GM23248 (cell line): ENCODE results near the gene FLT4. TPM values are rescaled to one million over a fixed set of nuclear protein-coding genes. Genes with fewer than 3 reads are reported as not detected.

Experiments used
- DNase-seq: peaks from one replicate; pipeline ENCODE4 v3.0.0-alpha.2; 2015
- H2AFZ ChIP-seq: fragments of 200-600 bp; sonication (generic); 2 replicates; pipeline ENCODE4 v1.6.1; 2016; ENCODE audit warnings: antibody characterized with exemption
- H3F3A ChIP-seq: fragments of 200-600 bp; sonication (generic); 2 replicates; pipeline ENCODE4 v1.6.1; 2016; ENCODE audit warnings: mild to moderate bottlenecking, antibody characterized with exemption, mixed run types; ENCODE audit not compliant: insufficient read depth
- H3K27ac ChIP-seq: fragments of 200-600 bp; sonication (generic); 2 replicates; pipeline ENCODE4 v1.5.1; 2016; ENCODE audit warnings: mild to moderate bottlenecking
- H3K27me3 ChIP-seq: fragments of 200-600 bp; sonication (generic); replicated peaks from 2 replicates; pipeline ENCODE4 v1.6.1; 2016; ENCODE audit warnings: mild to moderate bottlenecking; ENCODE audit not compliant: insufficient read depth
- H3K36me3 ChIP-seq: fragments of 200-600 bp; sonication (generic); 2 replicates; pipeline ENCODE4 v1.6.1; 2016; ENCODE audit warnings: low read depth, mild to moderate bottlenecking
- H3K4me1 ChIP-seq: fragments of 200-600 bp; sonication (generic); 2 replicates; pipeline ENCODE4 v1.6.1; 2016; ENCODE audit warnings: mild to moderate bottlenecking; ENCODE audit not compliant: insufficient read depth
- H3K4me2 ChIP-seq: fragments of 200-600 bp; sonication (generic); one replicate; pipeline ENCODE4 v1.6.1; 2016; ENCODE audit warnings: mild to moderate bottlenecking; ENCODE audit not compliant: unreplicated experiment
- H3K4me3 ChIP-seq: fragments of 200-600 bp; sonication (generic); 2 replicates; pipeline ENCODE4 v1.5.1; 2016; ENCODE audit warnings: mild to moderate bottlenecking
- H3K79me2 ChIP-seq: fragments of 200-600 bp; sonication (generic); 2 replicates; pipeline ENCODE4 v1.6.1; 2016; ENCODE audit warnings: mild to moderate bottlenecking; ENCODE audit not compliant: insufficient read depth
- H3K9ac ChIP-seq: fragments of 200-600 bp; sonication (generic); 2 replicates; pipeline ENCODE4 v1.6.1; 2016; ENCODE audit warnings: mild to moderate bottlenecking
- H3K9me2 ChIP-seq: fragments of 200-600 bp; sonication (generic); 2 replicates; pipeline ENCODE4 v1.6.1; 2016; ENCODE audit warnings: mixed run types, mild to moderate bottlenecking, moderate library complexity; ENCODE audit not compliant: insufficient read depth
- H3K9me3 ChIP-seq: fragments of 200-600 bp; sonication (generic); one replicate; pipeline ENCODE4 v1.6.1; 2017; ENCODE audit warnings: low read depth
- H4K20me1 ChIP-seq: fragments of 200-600 bp; sonication (generic); 2 replicates; pipeline ENCODE4 v1.6.0; 2016; ENCODE audit not compliant: insufficient read depth
- EZH2 ChIP-seq: fragments of 200-600 bp; sonication (generic); IDR thresholded peaks from 2 replicates; pipeline ENCODE4 v1.6.1; 2018; ENCODE audit warnings: antibody characterized with exemption, mild to moderate bottlenecking; ENCODE audit not compliant: insufficient read depth, poor library complexity, severe bottlenecking
- EZH2phosphoT487 ChIP-seq: fragments of 200-600 bp; sonication (generic); IDR thresholded peaks from 2 replicates; pipeline ENCODE4 v1.6.1; 2018; ENCODE audit warnings: antibody characterized with exemption, moderate library complexity, mild to moderate bottlenecking, low read depth; ENCODE audit not compliant: insufficient read depth
- WGBS, 2 experiments: methylation state at CpG; one replicate each; pipeline ENCODE4 v1.1.6; 2015 to 2017; ENCODE audit warnings: low lambda C conversion rate in 2 of 2, low coverage in 1 of 2; ENCODE audit errors: missing lambda C conversion rate in 2 of 2; 5-methylcytosine and 5-hydroxymethylcytosine counted together
- in situ Hi-C: fragments of 300-500 bp; cut with MboI; formaldehyde crosslinking; loops from 2 replicates; pipeline ENCODE4 v1.15.0; 2020
- polyA plus RNA-seq: library from polyadenylated mRNA; unstranded; fragments of >200 nt; fragmentation: Nextera tagmentation; extraction: Ambion mirVana; gene quantifications from 2 replicates; pipeline ENCODE4 v1.2.1, GENCODE V29; 2016
- total RNA-seq: library from RNA; depleted of rRNA; stranded (reverse); fragments of >200 nt; shearing (Covaris generic); gene quantifications from 2 replicates; pipeline ENCODE4 v1.2.3, GENCODE V29; 2014

Gene FLT4
- total and polyA plus RNA-seq, 2 experiments from 2014 or later, result not detected

DNA sequence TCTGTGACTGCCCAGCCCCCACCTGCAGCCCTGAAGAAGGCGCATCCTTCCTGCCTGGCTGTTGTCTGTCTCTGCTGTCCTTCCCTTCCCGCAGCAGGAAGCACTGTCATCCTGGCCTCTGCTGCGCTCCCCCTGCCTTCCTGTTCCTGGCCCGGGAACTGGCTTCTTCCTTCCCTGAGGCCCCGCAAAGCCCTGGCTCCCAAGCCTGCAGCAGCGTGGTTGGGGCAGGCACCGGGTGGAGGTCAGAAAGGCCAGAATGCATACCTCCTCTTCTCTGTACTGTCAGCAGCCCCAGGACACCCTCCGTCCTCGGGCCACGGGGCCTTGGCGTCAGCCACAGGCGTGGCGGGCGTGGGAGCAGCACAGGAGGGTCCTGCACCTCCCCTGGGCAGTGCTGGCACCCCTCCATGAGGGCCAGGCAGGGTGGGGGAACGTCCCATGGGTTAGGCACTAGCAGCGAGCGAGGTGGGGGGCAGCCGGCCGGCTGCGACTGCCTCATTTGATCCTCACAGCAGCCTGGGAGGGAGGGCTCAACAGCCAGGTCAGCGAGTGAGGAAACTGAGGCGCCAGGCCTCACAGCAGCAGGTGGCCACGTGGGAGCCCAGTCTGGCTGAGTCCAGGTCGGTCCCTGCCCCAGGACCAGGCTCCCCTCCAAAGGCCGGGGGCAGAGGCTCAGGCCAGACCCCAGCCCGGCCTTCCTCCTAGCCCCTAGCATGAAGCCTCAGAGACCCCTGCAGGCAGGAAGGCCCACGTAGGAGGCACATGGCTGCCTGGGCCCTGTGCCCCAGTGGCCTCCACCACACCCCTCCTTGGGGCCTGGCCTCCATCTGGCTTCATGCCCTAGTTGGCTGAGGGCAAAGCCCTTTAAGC is 9.4 kb downstream of the FLT4 start:
- Histone ChIP-seq H3K27ac (no peak overlapping the region), H3K27me3 (peaks cover 7% of the 10 kb centered on the region; the same call in 1 of the 2 replicates), H3K4me2 (no peak overlapping the region), H3K9me2 (no peaks in the 10 kb centered on the region), H3K4me1 (no peaks in the 10 kb centered on the region), H3F3A (no peaks in the 10 kb centered on the region), H3K4me3 (no peak overlapping the region), H4K20me1 (no peaks in the 10 kb centered on the region), H3K79me2 (no peaks in the 10 kb centered on the region), H3K9me3 (no peaks in the 10 kb centered on the region), H3K36me3 (no peaks in the 10 kb centered on the region), H2AFZ (no peak overlapping the region), H3K9ac (no peak overlapping the region)
- 53 to 55% methylated on average over 17 to 27 of the region's 27 CpGs for WGBS, 2 experiments
- in situ Hi-C loops, result no loop called here
- DNase-seq, result no peak
- TF ChIP-seq EZH2 (no peak), EZH2phosphoT487 (no peak)

DNA sequence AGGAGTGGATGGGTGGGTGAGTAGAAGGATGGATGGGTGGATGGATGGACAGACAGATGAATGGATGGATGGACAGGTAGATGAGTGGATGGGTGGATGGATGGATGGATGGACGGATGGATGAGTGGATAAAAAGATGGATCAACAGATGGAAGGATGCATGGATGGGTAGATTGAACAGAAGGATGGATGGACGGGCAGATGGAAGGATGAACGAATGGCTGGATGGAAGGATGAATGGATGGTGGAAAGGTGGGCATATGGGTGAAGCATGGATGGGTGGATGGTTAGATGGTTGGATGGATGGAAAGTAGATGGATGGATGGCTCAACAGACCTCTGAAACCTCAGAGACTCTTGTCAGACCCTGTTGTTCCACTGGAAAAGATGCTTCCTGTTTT is 10.1 kb downstream of the FLT4 start:
- no peaks in the 10 kb centered on the region for H4K20me1 ChIP-seq
- H3K27ac ChIP-seq, result no peak overlapping the region
- H3K9me3 ChIP-seq, result no peaks in the 10 kb centered on the region
- 21 to 26% methylated on average over 2 to 3 of the region's 3 CpGs for WGBS, 2 experiments
- DNase-seq, result no peak
- H3K27me3 ChIP-seq, result no peaks in the 10 kb centered on the region; the same call in 1 of the 2 replicates
- H3K4me3 ChIP-seq, result no peak overlapping the region
- H3K36me3 ChIP-seq, result no peaks in the 10 kb centered on the region
- no peak overlapping the region for H2AFZ ChIP-seq
- no peak overlapping the region for H3K9ac ChIP-seq
- TF ChIP-seq EZH2, result no peak
- TF ChIP-seq EZH2phosphoT487, result no peak
- H3K79me2 ChIP-seq, result no peaks in the 10 kb centered on the region
- in situ Hi-C loops, result no loop called here
- H3K4me1 ChIP-seq, result no peaks in the 10 kb centered on the region
- no peak overlapping the region for H3K4me2 ChIP-seq
- no peaks in the 10 kb centered on the region for H3K9me2 ChIP-seq
- H3F3A ChIP-seq, result no peaks in the 10 kb centered on the region

DNA sequence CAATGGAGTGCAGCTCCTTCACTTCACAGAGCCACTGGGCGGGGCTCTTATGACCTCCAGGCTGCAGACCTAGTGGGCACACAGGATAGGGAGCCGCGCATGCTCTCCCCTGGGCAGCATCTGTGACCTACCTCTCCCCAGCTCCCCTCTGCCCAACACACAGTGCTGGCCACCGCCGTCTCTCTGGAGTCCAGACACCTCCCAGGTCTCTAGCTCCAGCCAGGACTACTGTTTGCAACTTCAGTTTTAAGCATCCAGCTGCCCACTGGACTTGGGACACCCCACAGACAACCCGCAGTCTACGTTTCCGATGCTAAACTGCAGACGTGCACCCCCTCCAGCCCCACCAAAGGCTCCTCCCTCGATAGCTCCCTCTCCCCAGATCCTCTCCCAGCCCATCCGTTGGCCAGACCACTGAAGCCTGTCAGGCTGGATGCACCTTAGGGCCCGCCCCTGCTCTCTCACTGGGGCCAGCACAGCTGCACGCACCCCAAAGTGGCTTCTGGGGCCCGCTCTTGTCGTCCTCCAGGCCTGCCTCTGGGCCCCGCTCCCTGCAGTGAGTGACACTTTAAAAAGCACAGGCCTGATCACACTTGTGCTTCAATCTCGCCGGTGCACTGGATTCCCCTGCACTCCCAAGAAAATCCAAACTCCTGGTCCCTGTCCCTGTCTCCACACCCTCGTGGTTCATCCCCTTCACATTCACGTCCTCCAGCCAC is 11.3 kb downstream of the FLT4 start:
- H3F3A ChIP-seq, result no peaks in the 10 kb centered on the region
- WGBS, 2 experiments, result 34 to 36% methylated on average over 20 of the region's 20 CpGs
- H3K4me1 ChIP-seq, result no peaks in the 10 kb centered on the region
- no peak for TF ChIP-seq EZH2
- no peak for TF ChIP-seq EZH2phosphoT487
- no peaks in the 10 kb centered on the region for H4K20me1 ChIP-seq
- no peak overlapping the region for H2AFZ ChIP-seq
- H3K9me2 ChIP-seq, result no peaks in the 10 kb centered on the region
- H3K4me3 ChIP-seq, result no peak overlapping the region
- no peak overlapping the region for H3K4me2 ChIP-seq
- no peak overlapping the region for H3K27ac ChIP-seq
- no peak for DNase-seq
- no peaks in the 10 kb centered on the region for H3K36me3 ChIP-seq
- H3K27me3 ChIP-seq, result no peaks in the 10 kb centered on the region; the same call in 1 of the 2 replicates
- no peaks in the 10 kb centered on the region for H3K79me2 ChIP-seq
- no peaks in the 10 kb centered on the region for H3K9me3 ChIP-seq
- H3K9ac ChIP-seq, result no peak overlapping the region
- in situ Hi-C loops, result no loop called here

DNA sequence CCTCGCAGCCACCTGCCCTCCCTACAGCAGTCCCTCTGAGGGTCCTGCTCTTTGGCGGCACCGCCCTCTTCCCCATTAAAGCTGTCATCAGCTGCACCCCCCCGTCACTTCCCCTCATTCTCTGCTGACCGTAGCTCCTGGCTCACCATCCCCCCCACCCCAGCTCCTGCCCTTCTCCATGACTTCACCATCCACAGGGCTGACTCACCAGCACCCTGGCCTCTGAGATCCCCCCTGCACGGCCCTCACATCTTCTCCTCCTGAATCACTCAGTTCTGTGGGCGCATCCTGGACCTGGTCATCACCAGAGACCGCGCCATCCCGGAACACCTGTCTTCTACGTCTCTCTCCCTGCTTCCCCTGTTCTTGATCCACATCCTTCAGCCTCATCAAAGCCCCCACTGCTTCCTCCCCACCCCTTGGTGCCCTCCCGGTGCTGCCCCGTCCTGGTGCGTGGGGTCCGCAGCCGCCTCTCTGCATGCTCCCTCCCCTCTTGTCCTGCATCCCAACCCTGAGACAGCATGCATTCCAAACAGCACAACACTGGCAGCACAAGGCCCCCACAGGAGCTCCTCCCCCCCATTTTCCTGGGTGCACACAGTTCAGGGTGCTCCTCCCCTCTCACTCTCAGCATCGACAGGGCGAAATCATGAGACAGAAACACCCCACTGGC is 12.9 kb downstream of the FLT4 start:
- Histone ChIP-seq H3F3A (no peaks in the 10 kb centered on the region), H3K4me2 (no peak overlapping the region), H3K9ac (no peak overlapping the region), H2AFZ (no peak overlapping the region), H3K36me3 (no peaks in the 10 kb centered on the region), H3K27ac (no peak overlapping the region), H3K9me2 (no peaks in the 10 kb centered on the region), H3K79me2 (no peaks in the 10 kb centered on the region), H4K20me1 (no peaks in the 10 kb centered on the region), H3K4me1 (no peaks in the 10 kb centered on the region), H3K4me3 (no peak overlapping the region), H3K9me3 (no peaks in the 10 kb centered on the region), H3K27me3 (no peaks in the 10 kb centered on the region; the same call in 1 of the 2 replicates)
- in situ Hi-C loops, result no loop called here
- WGBS, 2 experiments, result 57 to 72% methylated on average over 14 to 18 of the region's 18 CpGs
- TF ChIP-seq EZH2phosphoT487 (no peak), EZH2 (no peak)
- peak; percentile 17 for DNase-seq
